ENCODE results near the gene SH3TC2. TPM values are rescaled to one million over a fixed set of nuclear protein-coding genes. Genes with fewer than 3 reads are reported as not detected.

Gene SH3TC2
- total and polyA plus RNA-seq, 2 donors (not counting 1 experiment from before 2014, with no cell fraction given), result not detected

GRCh38 chr5:149040421-149040820 lies 22.4 kb downstream of the SH3TC2 start:
- no peaks in the 10 kb centered on the region for H3K27me3 ChIP-seq (replicated peaks in 1 of 4; ENCODE audit: control extremely low read depth in 1 of 4, control insufficient read depth in 3 of 4, insufficient read depth in 4 of 4, low read length in 3 of 4)
- no peak overlapping the region for H3K4me2 ChIP-seq (replicated peaks; ENCODE audit: low read depth, low read length, poor library complexity, severe bottlenecking)
- no peak for ATAC-seq (ENCODE audit: low read depth)
- intact Hi-C loops (cut with micrococcal nuclease), result no loop called here
- H3K9ac ChIP-seq (ENCODE audit: low read length), result no peak overlapping the region
- 91% methylated on average over 1 of the region's 1 CpG for WGBS (ENCODE audit: insufficient coverage)
- ChIA-PET POLR2A (no interaction called here), CTCF (interaction anchor here (15.6 kb wide), 1 partner anchor 304 kb away, joined by 373 read pairs; no protein-coding TSS in a partner anchor)
- no peak overlapping the region for H3K27ac ChIP-seq (ENCODE audit: low read length in 2 of 2)
- Mint-ChIP-seq H3K4me1 (no peaks in the 10 kb centered on the region), H3K9me3 (ENCODE audit: insufficient read depth) (no peaks in the 10 kb centered on the region), H3K27ac (no peak overlapping the region), H3K27me3 (peaks cover 18% of the 10 kb centered on the region), H3K4me3 (no peak overlapping the region)
- no peak overlapping the region for H2AFZ ChIP-seq (ENCODE audit: insufficient read depth, low read depth, low read length, poor library complexity, severe bottlenecking)
- no peaks in the 10 kb centered on the region for H3K4me1 ChIP-seq (ENCODE audit: control insufficient read depth in 2 of 2, insufficient read depth in 2 of 2, low read length in 2 of 2)
- H3K4me3 ChIP-seq (ENCODE audit: control extremely low read depth in 1 of 5, extremely low read depth in 1 of 5, insufficient read depth in 1 of 5, low read depth in 2 of 5, low read length in 4 of 5), result no peak overlapping the region
- no peak for DNase-seq
- H3K79me2 ChIP-seq (ENCODE audit: control insufficient read depth, insufficient read depth, low read length), result no peaks in the 10 kb centered on the region
- H4K20me1 ChIP-seq (ENCODE audit: control insufficient read depth, insufficient read depth, low read length, poor library complexity, severe bottlenecking), result no peaks in the 10 kb centered on the region
- H3K9me3 ChIP-seq (ENCODE audit: control extremely low read depth in 1 of 3, control insufficient read depth in 2 of 3, insufficient read depth in 1 of 3, low read length in 2 of 3), result no peaks in the 10 kb centered on the region
- no peaks in the 10 kb centered on the region for H3K36me3 ChIP-seq (replicated peaks in 1 of 2; ENCODE audit: control extremely low read depth in 1 of 2, control insufficient read depth in 1 of 2, extremely low read depth in 1 of 2, insufficient read depth in 2 of 2, low read length in 1 of 2)
- TF ChIP-seq, protein P1, sequence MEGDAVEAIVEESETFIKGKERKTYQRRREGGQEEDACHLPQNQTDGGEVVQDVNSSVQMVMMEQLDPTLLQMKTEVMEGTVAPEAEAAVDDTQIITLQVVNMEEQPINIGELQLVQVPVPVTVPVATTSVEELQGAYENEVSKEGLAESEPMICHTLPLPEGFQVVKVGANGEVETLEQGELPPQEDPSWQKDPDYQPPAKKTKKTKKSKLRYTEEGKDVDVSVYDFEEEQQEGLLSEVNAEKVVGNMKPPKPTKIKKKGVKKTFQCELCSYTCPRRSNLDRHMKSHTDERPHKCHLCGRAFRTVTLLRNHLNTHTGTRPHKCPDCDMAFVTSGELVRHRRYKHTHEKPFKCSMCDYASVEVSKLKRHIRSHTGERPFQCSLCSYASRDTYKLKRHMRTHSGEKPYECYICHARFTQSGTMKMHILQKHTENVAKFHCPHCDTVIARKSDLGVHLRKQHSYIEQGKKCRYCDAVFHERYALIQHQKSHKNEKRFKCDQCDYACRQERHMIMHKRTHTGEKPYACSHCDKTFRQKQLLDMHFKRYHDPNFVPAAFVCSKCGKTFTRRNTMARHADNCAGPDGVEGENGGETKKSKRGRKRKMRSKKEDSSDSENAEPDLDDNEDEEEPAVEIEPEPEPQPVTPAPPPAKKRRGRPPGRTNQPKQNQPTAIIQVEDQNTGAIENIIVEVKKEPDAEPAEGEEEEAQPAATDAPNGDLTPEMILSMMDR (IDR thresholded peaks at IDR 0.05), result no peak
- no peak for TF ChIP-seq EZH2 (IDR thresholded peaks at IDR 0.05; ENCODE audit: borderline replicate concordance, insufficient read depth, low read depth, low read length, poor library complexity, severe bottlenecking)

DNA sequence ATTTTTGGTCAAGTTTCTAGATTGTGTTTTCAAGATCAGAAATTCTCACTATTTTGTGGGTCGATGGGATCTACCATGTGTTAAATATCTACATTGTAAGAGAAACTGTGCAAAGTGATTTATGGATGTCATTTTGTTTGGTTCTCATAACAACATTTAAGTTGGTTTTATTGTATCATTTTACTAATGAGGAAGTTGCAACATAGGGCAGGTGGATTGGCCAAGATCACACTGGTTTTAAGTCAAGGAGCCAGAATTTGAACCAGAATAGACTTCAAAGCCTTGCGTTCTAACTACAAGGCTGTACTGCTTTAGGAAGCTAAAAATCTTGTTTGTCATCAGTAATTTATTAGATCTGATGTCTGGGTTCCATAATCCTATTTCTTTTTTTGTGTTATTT lies 23.4 kb downstream of the SH3TC2 start:
- POLR2A ChIA-PET, result no interaction called here
- intact Hi-C loops (cut with micrococcal nuclease), result loop anchor here (5.0 kb wide), 2 partner anchors 82 to 1182 kb away; no protein-coding TSS in a partner anchor

More for the DNA sequence above, 23.4 kb downstream of the SH3TC2 start:
- no peaks in the 10 kb centered on the region for H3K9me3 ChIP-seq (ENCODE audit: control extremely low read depth in 1 of 3, control insufficient read depth in 2 of 3, insufficient read depth in 1 of 3, low read length in 2 of 3)
- CTCF ChIA-PET, result interaction anchor here (1.5 to 15.6 kb wide), 3 partner anchors 81 to 595 kb away, joined by 3 to 373 read pairs (median 7); no protein-coding TSS in a partner anchor
- Mint-ChIP-seq H3K4me3 (no peak overlapping the region), H3K4me1 (no peaks in the 10 kb centered on the region), H3K27ac (no peak overlapping the region), H3K27me3 (peaks cover 18% of the 10 kb centered on the region), H3K9me3 (ENCODE audit: insufficient read depth) (no peaks in the 10 kb centered on the region)
- no peak overlapping the region for H3K27ac ChIP-seq (ENCODE audit: low read length in 2 of 2)
- H3K9ac ChIP-seq (ENCODE audit: low read length), result no peak overlapping the region
- no peak overlapping the region for H3K4me3 ChIP-seq (ENCODE audit: control extremely low read depth in 1 of 5, extremely low read depth in 1 of 5, insufficient read depth in 1 of 5, low read depth in 2 of 5, low read length in 4 of 5)
- TF ChIP-seq, protein P1 (IDR thresholded peaks at IDR 0.05), result no peak
- no peaks in the 10 kb centered on the region for H3K79me2 ChIP-seq (ENCODE audit: control insufficient read depth, insufficient read depth, low read length)
- ATAC-seq (ENCODE audit: low read depth) (no peak), DNase-seq (no peak)
- no peaks in the 10 kb centered on the region for H3K36me3 ChIP-seq (replicated peaks in 1 of 2; ENCODE audit: control extremely low read depth in 1 of 2, control insufficient read depth in 1 of 2, extremely low read depth in 1 of 2, insufficient read depth in 2 of 2, low read length in 1 of 2)
- no peaks in the 10 kb centered on the region for H3K27me3 ChIP-seq (replicated peaks in 1 of 4; ENCODE audit: control extremely low read depth in 1 of 4, control insufficient read depth in 3 of 4, insufficient read depth in 4 of 4, low read length in 3 of 4)
- no peak overlapping the region for H3K4me2 ChIP-seq (replicated peaks; ENCODE audit: low read depth, low read length, poor library complexity, severe bottlenecking)
- 22% methylated on average over 1 of the region's 2 CpGs for WGBS (ENCODE audit: insufficient coverage)
- no peaks in the 10 kb centered on the region for H3K4me1 ChIP-seq (ENCODE audit: control insufficient read depth in 2 of 2, insufficient read depth in 2 of 2, low read length in 2 of 2)
- no peaks in the 10 kb centered on the region for H4K20me1 ChIP-seq (ENCODE audit: control insufficient read depth, insufficient read depth, low read length, poor library complexity, severe bottlenecking)
- H2AFZ ChIP-seq (ENCODE audit: insufficient read depth, low read depth, low read length, poor library complexity, severe bottlenecking), result no peak overlapping the region

Data from B cell (primary cell).